OCI-LY3 (cell line): ENCODE data around the gene PBOV1.

Source experiments
- H2AFZ ChIP-seq: fragments of 200-600, 300-600 bp; shearing (Covaris generic); 2 replicates; pipeline ENCODE4 v1.6.0; 2014; ENCODE audit warnings: antibody characterized with exemption, low read depth, low read length
- H3K27ac ChIP-seq: fragments of 200-600, 300-600 bp; sonication (generic); 2 replicates; pipeline ENCODE4 v1.5.1; 2014; ENCODE audit warnings: mild to moderate bottlenecking, low read length, moderate library complexity, mixed read lengths
- H3K27me3 ChIP-seq: fragments of 200-600, 300-600 bp; sonication (generic); 2 replicates; pipeline ENCODE4 v1.6.1; 2014; ENCODE audit warnings: low read depth, low read length, mixed read lengths
- H3K36me3 ChIP-seq: fragments of 200-600, 300-600 bp; sonication (generic); replicated peaks from 2 replicates; pipeline ENCODE3; 2014; ENCODE audit warnings: low read depth, low read length, mixed read lengths
- H3K4me1 ChIP-seq: fragments of 300-600, 200-600 bp; sonication (generic); 2 replicates; pipeline ENCODE4 v1.6.1; 2014; ENCODE audit warnings: low read length, mixed read lengths
- H3K4me2 ChIP-seq: fragments of 200-600, 300-600 bp; sonication (generic); 2 replicates; pipeline ENCODE4 v1.6.1; 2014; ENCODE audit warnings: low read length, mixed read lengths
- H3K4me3 ChIP-seq: fragments of 300-600, 200-600 bp; sonication (generic); 2 replicates; pipeline ENCODE4 v1.5.1; 2014; ENCODE audit warnings: antibody characterized with exemption, mild to moderate bottlenecking, low read length, moderate library complexity
- H3K79me2 ChIP-seq: fragments of 300-600, 200-600 bp; shearing (Covaris generic); 2 replicates; pipeline ENCODE4 v1.6.1; 2014; ENCODE audit warnings: mild to moderate bottlenecking, low read length, mixed read lengths
- H3K9ac ChIP-seq: fragments of 300-600, 200-600 bp; shearing (Covaris generic); 2 replicates; pipeline ENCODE4 v1.6.0; 2014; ENCODE audit warnings: mild to moderate bottlenecking, low read length, moderate library complexity
- H3K9me3 ChIP-seq: fragments of 200-600, 300-600 bp; shearing (Covaris generic); 2 replicates; pipeline ENCODE4 v1.6.1; 2014; ENCODE audit warnings: low read length, mixed read lengths; ENCODE audit not compliant: insufficient read depth
- H4K20me1 ChIP-seq: fragments of 200-600, 300-600 bp; sonication (generic); 2 replicates; pipeline ENCODE4 v1.6.1; 2016; ENCODE audit warnings: low read length, mixed read lengths; ENCODE audit not compliant: insufficient read depth
- CTCF ChIP-seq: fragments of 200-600, 300-600 bp; sonication (generic); IDR thresholded peaks from 2 replicates; pipeline ENCODE4 v1.5.1; 2014; ENCODE audit warnings: antibody characterized with exemption, low read length, low read depth
- EZH2phosphoT487 ChIP-seq: fragments of 200-600 bp; shearing (Covaris generic); IDR thresholded peaks from 2 replicates; pipeline ENCODE4 v1.6.1; 2018; ENCODE audit warnings: antibody characterized with exemption, mixed run types, low read depth

PBOV1 gene

DNA sequence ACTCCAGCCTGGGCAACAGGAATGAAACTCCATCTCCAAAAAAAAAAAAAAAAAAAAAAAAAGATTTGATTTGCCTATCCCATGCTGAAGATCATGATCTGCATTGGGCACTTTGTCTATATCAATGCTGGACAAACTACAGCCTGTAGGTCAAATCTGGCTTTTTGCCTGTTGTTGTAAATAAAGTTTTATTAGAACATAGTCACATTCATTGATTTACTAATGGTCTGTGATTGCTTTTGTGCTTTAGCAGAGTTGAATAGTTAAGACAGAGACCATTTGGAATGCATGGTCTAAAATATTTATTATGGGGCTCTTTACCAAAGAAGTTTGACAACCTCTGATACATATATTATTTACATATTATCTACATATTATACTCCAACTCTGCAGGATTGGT, 14.0 kb downstream of the PBOV1 start:
- Histone ChIP-seq H3K9ac (no peak overlapping the region), H3K27ac (no peak overlapping the region), H3K4me3 (no peak overlapping the region), H2AFZ (no peak overlapping the region), H4K20me1 (no peaks in the 10 kb centered on the region), H3K9me3 (no peaks in the 10 kb centered on the region), H3K79me2 (no peaks in the 10 kb centered on the region), H3K36me3 (no peaks in the 10 kb centered on the region), H3K4me2 (no peak overlapping the region), H3K27me3 (no peaks in the 10 kb centered on the region; the same call in none of the 2 replicates), H3K4me1 (no peaks in the 10 kb centered on the region)
- TF ChIP-seq CTCF, result no peak
- TF ChIP-seq EZH2phosphoT487, result no peak

DNA sequence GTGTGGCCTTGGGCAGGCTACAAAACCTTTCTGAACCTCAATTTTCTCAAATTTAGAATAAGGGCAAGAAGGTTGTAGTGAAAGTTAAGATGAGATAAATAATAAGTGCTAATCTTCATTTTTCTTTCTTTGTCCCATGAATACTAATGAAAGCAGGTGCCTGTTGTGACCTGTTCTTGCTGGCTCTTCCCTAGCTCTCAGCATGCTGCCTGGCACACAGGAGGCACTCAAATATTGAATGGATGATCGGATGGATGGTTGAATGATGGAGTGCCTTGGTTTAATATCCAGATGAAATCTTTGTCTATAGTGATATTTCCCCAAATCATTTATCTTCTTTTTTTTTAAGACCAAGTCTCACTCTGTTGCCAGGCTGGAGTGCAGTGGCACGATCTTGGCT, 15.0 kb downstream of the PBOV1 start:
- Histone ChIP-seq H2AFZ (no peak overlapping the region), H3K36me3 (no peaks in the 10 kb centered on the region), H3K79me2 (no peaks in the 10 kb centered on the region), H3K9ac (no peak overlapping the region), H3K27me3 (no peaks in the 10 kb centered on the region; the same call in 1 of the 2 replicates), H3K4me3 (no peak overlapping the region), H3K4me1 (no peaks in the 10 kb centered on the region), H4K20me1 (no peaks in the 10 kb centered on the region), H3K27ac (no peak overlapping the region), H3K9me3 (no peaks in the 10 kb centered on the region), H3K4me2 (no peak overlapping the region)
- TF ChIP-seq EZH2phosphoT487, result no peak
- TF ChIP-seq CTCF, result no peak

GRCh38 chr6:138201836-138202235, 16.5 kb downstream of the PBOV1 start:
- no peaks in the 10 kb centered on the region for H3K79me2 ChIP-seq
- H3K9me3 ChIP-seq, result no peaks in the 10 kb centered on the region
- TF ChIP-seq CTCF (no peak), EZH2phosphoT487 (no peak)
- H3K27ac ChIP-seq, result no peak overlapping the region
- H3K27me3 ChIP-seq, result no peaks in the 10 kb centered on the region; the same call in 1 of the 2 replicates
- no peaks in the 10 kb centered on the region for H4K20me1 ChIP-seq
- H3K4me3 ChIP-seq, result no peak overlapping the region
- H2AFZ ChIP-seq, result no peak overlapping the region
- H3K4me2 ChIP-seq, result no peak overlapping the region
- no peak overlapping the region for H3K9ac ChIP-seq
- H3K36me3 ChIP-seq, result no peaks in the 10 kb centered on the region
- no peaks in the 10 kb centered on the region for H3K4me1 ChIP-seq

- Histone ChIP-seq H4K20me1 (no peaks in the 10 kb centered on the region), H3K36me3 (no peaks in the 10 kb centered on the region), H3K4me2 (no peak overlapping the region), H3K27ac (no peak overlapping the region), H3K9me3 (no peaks in the 10 kb centered on the region), H3K27me3 (no peaks in the 10 kb centered on the region), H2AFZ (no peak overlapping the region), H3K4me1 (no peaks in the 10 kb centered on the region), H3K4me3 (no peak overlapping the region), H3K79me2 (no peaks in the 10 kb centered on the region), H3K9ac (no peak overlapping the region)
- TF ChIP-seq EZH2phosphoT487, result no peak
- no peak for TF ChIP-seq CTCF
Measured at GRCh38 chr6:138198430-138199091, 19.7 kb downstream of the PBOV1 start.
